ENCODE data around the gene ALPG. TPM values are rescaled to one million over a fixed set of nuclear protein-coding genes. Genes with fewer than 3 reads are reported as not detected.
"Not testable (repeated sequence)": the region's sequence is repeated elsewhere in the genome, so short reads cannot be mapped to it uniquely, and the experiment has no call there.

The ALPG gene
- total RNA-seq, 2 experiments from 2014 or later: not detected

- H3K27ac Mint-ChIP-seq; POLR2A ChIA-PET; H3K9me3 Mint-ChIP-seq; H3K4me1 Mint-ChIP-seq (ENCODE audit: low read depth); CTCF ChIA-PET; H3K36me3 Mint-ChIP-seq (ENCODE audit: low read depth); intact Hi-C loops (cut with micrococcal nuclease): not testable (repeated sequence)
- TF ChIP-seq CTCF (IDR thresholded peaks at IDR 0.05): peak; percentile 40
- peak; percentile 58 for DNase-seq
- peak; percentile 90 for ATAC-seq
- Mint-ChIP-seq H3K4me3 (peak overlapping the region; percentile 48), H3K27me3 (peaks cover 34% of the 10 kb centered on the region)
These were observed 25.2 kb upstream of the ALPG start for GRCh38 chr2:232381204-232382031.

GRCh38 chr2:232382331-232383225 is 24.1 kb upstream of the ALPG start:
- POLR2A ChIA-PET: no interaction called here
- no peak for DNase-seq
- no peak overlapping the region for H3K27ac Mint-ChIP-seq

GRCh38 chr2:232384466-232384865 is 22.2 kb upstream of the ALPG start:
- POLR2A ChIA-PET: no interaction called here
- no peak overlapping the region for H3K27ac Mint-ChIP-seq

More at GRCh38 chr2:232382331-232383225, 24.1 kb upstream of the ALPG start:
- ATAC-seq: no peak
- no peaks in the 10 kb centered on the region for H3K9me3 Mint-ChIP-seq
- no peak overlapping the region for H3K4me3 Mint-ChIP-seq
- TF ChIP-seq CTCF (IDR thresholded peaks at IDR 0.05): no peak
- intact Hi-C loops (cut with micrococcal nuclease): no loop called here
- peaks cover 40% of the 10 kb centered on the region for H3K27me3 Mint-ChIP-seq
- CTCF ChIA-PET: no interaction called here
- no peaks in the 10 kb centered on the region for H3K36me3 Mint-ChIP-seq (ENCODE audit: low read depth)
- no peaks in the 10 kb centered on the region for H3K4me1 Mint-ChIP-seq (ENCODE audit: low read depth)

GRCh38 chr2:232385058-232385457 is 21.6 kb upstream of the ALPG start:
- CTCF ChIA-PET: interaction anchor here (1.2 kb wide), 1 partner anchor 17 kb away, joined by 3 read pairs; no protein-coding TSS in a partner anchor
- H3K27me3 Mint-ChIP-seq: peaks cover 48% of the 10 kb centered on the region
- H3K4me3 Mint-ChIP-seq; H3K4me1 Mint-ChIP-seq (ENCODE audit: low read depth); intact Hi-C loops (cut with micrococcal nuclease); H3K36me3 Mint-ChIP-seq (ENCODE audit: low read depth); H3K9me3 Mint-ChIP-seq; DNase-seq; H3K27ac Mint-ChIP-seq; ATAC-seq; POLR2A ChIA-PET: not testable (repeated sequence)

More at GRCh38 chr2:232384466-232384865, 22.2 kb upstream of the ALPG start:
- H3K36me3 Mint-ChIP-seq (ENCODE audit: low read depth): no peaks in the 10 kb centered on the region
- TF ChIP-seq CTCF (IDR thresholded peaks at IDR 0.05): no peak
- no peak overlapping the region for H3K4me3 Mint-ChIP-seq
- CTCF ChIA-PET: no interaction called here
- ATAC-seq (no peak), DNase-seq (no peak)
- no peaks in the 10 kb centered on the region for H3K9me3 Mint-ChIP-seq
- peaks cover 43% of the 10 kb centered on the region for H3K27me3 Mint-ChIP-seq
- intact Hi-C loops (cut with micrococcal nuclease): no loop called here
- H3K4me1 Mint-ChIP-seq (ENCODE audit: low read depth): no peaks in the 10 kb centered on the region

GRCh38 chr2:232385660-232386489 is 20.8 kb upstream of the ALPG start:
- H3K27ac Mint-ChIP-seq: no peak overlapping the region
- CTCF ChIA-PET: interaction anchor here (1.2 kb wide), 1 partner anchor 18 kb away, joined by 3 read pairs; no protein-coding TSS in a partner anchor
- POLR2A ChIA-PET: no interaction called here
- intact Hi-C loops (cut with micrococcal nuclease): no loop called here
- H3K4me1 Mint-ChIP-seq (ENCODE audit: low read depth): no peaks in the 10 kb centered on the region
- no peaks in the 10 kb centered on the region for H3K36me3 Mint-ChIP-seq (ENCODE audit: low read depth)
- H3K27me3 Mint-ChIP-seq: peaks cover 50% of the 10 kb centered on the region
- ATAC-seq: no peak
- no peaks in the 10 kb centered on the region for H3K9me3 Mint-ChIP-seq
- H3K4me3 Mint-ChIP-seq: no peak overlapping the region
- no peak for TF ChIP-seq CTCF (IDR thresholded peaks at IDR 0.05)
- no peak for DNase-seq
